Endodermal cell (in vitro differentiated cells): ENCODE measurements around the gene PRPH. TPM values are rescaled to one million over a fixed set of nuclear protein-coding genes. Genes with fewer than 3 reads are reported as not detected.

Source experiments
- DNase-seq: peaks from one replicate; pipeline ENCODE4 v3.0.0-alpha.2; 2017
- H3K27ac ChIP-seq: 2 replicates; pipeline ENCODE4 v1.5.1; 2013; ENCODE audit warnings: mild to moderate bottlenecking, low read depth, low read length, moderate library complexity
- H3K27me3 ChIP-seq: 2 replicates; pipeline ENCODE4 v1.6.1; 2013; ENCODE audit warnings: mild to moderate bottlenecking, low read length, moderate library complexity; ENCODE audit not compliant: insufficient read depth, control insufficient read depth, poor library complexity, severe bottlenecking
- H3K36me3 ChIP-seq: 2 replicates; pipeline ENCODE4 v1.7.0; 2013; ENCODE audit warnings: mild to moderate bottlenecking, low read length, moderate library complexity; ENCODE audit not compliant: control insufficient read depth, insufficient read depth
- H3K4me1 ChIP-seq: one replicate; pipeline ENCODE4 v1.7.0; 2013; ENCODE audit warnings: low read length; ENCODE audit not compliant: control insufficient read depth, insufficient read depth
- H3K4me3 ChIP-seq: 2 replicates; pipeline ENCODE4 v1.5.1; 2013; ENCODE audit warnings: mild to moderate bottlenecking, low read length, moderate library complexity
- H3K9ac ChIP-seq: 2 replicates; pipeline ENCODE4 v1.6.1; 2013; ENCODE audit warnings: mild to moderate bottlenecking, low read length, moderate library complexity; ENCODE audit not compliant: poor library complexity, severe bottlenecking; ENCODE audit errors: extremely low read depth
- H3K9me3 ChIP-seq: 2 replicates; pipeline ENCODE4 v1.6.1; 2013; ENCODE audit warnings: mild to moderate bottlenecking, low read length, moderate library complexity; ENCODE audit not compliant: control insufficient read depth
- H3K27ac Mint-ChIP-seq: 2 replicates; pipeline ENCODE4 v1.8.0; 2020; ENCODE audit warnings: mixed read lengths
- H3K27me3 Mint-ChIP-seq: 2 replicates; pipeline ENCODE4 v1.8.0; 2021; ENCODE audit warnings: mild to moderate bottlenecking, mixed read lengths; ENCODE audit not compliant: insufficient read depth
- H3K36me3 Mint-ChIP-seq: 2 replicates; pipeline ENCODE4 v1.8.0; 2020; ENCODE audit warnings: low read depth, mixed read lengths
- H3K4me1 Mint-ChIP-seq: 2 replicates; pipeline ENCODE4 v1.8.0; 2020; ENCODE audit warnings: mixed read lengths
- H3K4me3 Mint-ChIP-seq: 2 replicates; pipeline ENCODE4 v1.8.0; 2020; ENCODE audit warnings: mild to moderate bottlenecking, moderate library complexity, mixed read lengths
- H3K9me3 Mint-ChIP-seq: 2 replicates; pipeline ENCODE4 v1.8.0; 2020; ENCODE audit warnings: mild to moderate bottlenecking, mixed read lengths
- CTCF ChIP-seq: fragments of 200-600 bp; sonication (generic); conservative IDR thresholded peaks from 2 replicates; pipeline ENCODE4 v1.5.0; 2021; ENCODE audit warnings: antibody characterized with exemption, mild to moderate bottlenecking
- WGBS, 2 experiments: methylation state at CpG; one replicate each; pipeline versions ENCODE4 v1.1.5 to v1.1.7; 2013; ENCODE audit warnings: missing lambda C conversion rate in 2 of 2, mixed read lengths in 1 of 2; ENCODE audit not compliant: insufficient coverage in 1 of 2, insufficient read length in 1 of 2; 5-methylcytosine and 5-hydroxymethylcytosine counted together
- total RNA-seq, 2 donors: library from RNA; stranded (reverse); fragmentation: NEBNext Ultra II Directional in 1 of 2; extraction: Animal tissue kit (Norgen Biotek cat#: 25700) in 1 of 2; gene quantifications; 2 replicates in 1 of 2; 3 replicates in 1 of 2; pipeline ENCODE4 v1.2.1, GENCODE V29; 2021

The PRPH gene
- total RNA-seq, 2 donors from 2014 or later, result 0.42 to 0.51 TPM

- Mint-ChIP-seq H3K9me3 (peaks cover 5% of the 10 kb centered on the region), H3K4me3 (no peak overlapping the region), H3K36me3 (no peaks in the 10 kb centered on the region), H3K4me1 (peaks cover 19% of the 10 kb centered on the region), H3K27me3 (peaks cover 19% of the 10 kb centered on the region), H3K27ac (no peak overlapping the region)
- DNase-seq, result peak; percentile 48
- H3K4me3 ChIP-seq, result no peak overlapping the region
- peaks cover 5% of the 10 kb centered on the region for H3K4me1 ChIP-seq
- no peak for TF ChIP-seq CTCF
- no peaks in the 10 kb centered on the region for H3K9me3 ChIP-seq
- no peak overlapping the region for H3K9ac ChIP-seq
- H3K27me3 ChIP-seq, result peaks cover 8% of the 10 kb centered on the region
- no peaks in the 10 kb centered on the region for H3K36me3 ChIP-seq
- H3K27ac ChIP-seq, result no peak overlapping the region
- WGBS, 2 experiments, result 92 to 93% methylated on average over 4 of the region's 4 CpGs
Observed at GRCh38 chr12:49284672-49285071, 10.3 kb upstream of the PRPH start.

- H3K4me3 ChIP-seq, result no peak overlapping the region
- Mint-ChIP-seq H3K4me3 (no peak overlapping the region), H3K27ac (no peak overlapping the region), H3K36me3 (no peaks in the 10 kb centered on the region), H3K27me3 (peaks cover 41% of the 10 kb centered on the region), H3K4me1 (peaks cover 3% of the 10 kb centered on the region), H3K9me3 (peaks cover 5% of the 10 kb centered on the region)
- H3K36me3 ChIP-seq, result no peaks in the 10 kb centered on the region
- 62 to 66% methylated on average over 5 to 6 of the region's 6 CpGs for WGBS, 2 experiments
- no peak overlapping the region for H3K27ac ChIP-seq
- peak; percentile 45 for DNase-seq
- H3K27me3 ChIP-seq, result peaks cover 16% of the 10 kb centered on the region
- H3K4me1 ChIP-seq, result peaks cover 5% of the 10 kb centered on the region
- TF ChIP-seq CTCF, result no peak
- no peak overlapping the region for H3K9ac ChIP-seq
- no peaks in the 10 kb centered on the region for H3K9me3 ChIP-seq
Observed at GRCh38 chr12:49287876-49288275, 7.1 kb upstream of the PRPH start.

GRCh38 chr12:49288412-49288853 lies 6.5 kb upstream of the PRPH start:
- DNase-seq, result peak; percentile 92
- H3K9ac ChIP-seq, result no peak overlapping the region
- peaks cover 3% of the 10 kb centered on the region for H3K4me1 Mint-ChIP-seq
- H3K36me3 Mint-ChIP-seq, result no peaks in the 10 kb centered on the region
- H3K9me3 ChIP-seq, result no peaks in the 10 kb centered on the region
- TF ChIP-seq CTCF, result peak; percentile 93
- H3K27ac ChIP-seq, result no peak overlapping the region
- H3K36me3 ChIP-seq, result no peaks in the 10 kb centered on the region
- H3K9me3 Mint-ChIP-seq, result peaks cover 5% of the 10 kb centered on the region
- H3K27ac Mint-ChIP-seq, result no peak overlapping the region
- H3K4me3 ChIP-seq, result no peak overlapping the region
- H3K4me3 Mint-ChIP-seq, result no peak overlapping the region
- peaks cover 47% of the 10 kb centered on the region for H3K27me3 Mint-ChIP-seq
- H3K4me1 ChIP-seq, result peaks cover 4% of the 10 kb centered on the region
- WGBS, 2 experiments, result 18 to 19% methylated on average over 4 to 11 of the region's 11 CpGs
- peaks cover 21% of the 10 kb centered on the region for H3K27me3 ChIP-seq
